ENCODE results near the gene SPG7.

GRCh38 chr16:89574681-89575246 is 66.6 kb downstream of the SPG7 start:
- TF ChIP-seq RAD21 (IDR thresholded peaks at IDR 0.05; ENCODE audit: low read depth) (peak; percentile 79; the same call in 1 of the 2 replicates), ZBTB7A (IDR thresholded peaks at IDR 0.05; ENCODE audit: low read depth) (no peak; the same call in 1 of the 2 replicates), EP300 (IDR thresholded peaks at IDR 0.05; ENCODE audit: borderline replicate concordance) (no peak)

All from Ishikawa (cell line).